ENCODE data around the gene CAPN9.

DNA sequence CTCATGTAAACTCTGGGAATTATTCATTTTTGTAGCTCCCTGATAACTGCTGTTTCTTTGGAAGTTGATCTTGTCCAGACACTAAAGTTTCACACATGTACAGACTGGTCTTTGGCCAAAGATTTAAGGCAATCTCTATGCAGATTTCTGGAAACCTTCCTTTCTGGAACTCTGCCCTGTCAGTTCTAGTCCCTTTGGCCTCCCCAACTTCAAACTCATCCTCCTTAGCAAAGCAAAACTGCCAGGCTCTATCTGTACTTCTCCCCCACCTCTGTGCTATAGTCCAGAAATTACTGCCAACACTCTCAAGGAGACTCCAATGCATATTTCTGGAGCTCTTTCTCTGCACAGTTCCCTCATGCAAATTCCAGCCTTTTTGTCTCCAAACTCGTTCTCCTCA lies 84.6 kb downstream of the CAPN9 start:
- no peak for TF ChIP-seq CTCF (IDR thresholded peaks at IDR 0.05)
- TF ChIP-seq POLR2AphosphoS5 (IDR thresholded peaks at IDR 0.05), result no peak

Data from prostate gland (tissue), 2 donors.